GM21390 (cell line): ENCODE results near the gene KCNMA1.
"Not testable (repeated sequence)": the region's sequence is repeated elsewhere in the genome, so short reads cannot be mapped to it uniquely, and the experiment has no call there.

Experiments
- ATAC-seq: cut with Tn5 transposase; IDR thresholded peaks from one replicate; pipeline ENCODE4 v1.9.1; 2021; ENCODE audit not compliant: unreplicated experiment

KCNMA1 gene

DNA sequence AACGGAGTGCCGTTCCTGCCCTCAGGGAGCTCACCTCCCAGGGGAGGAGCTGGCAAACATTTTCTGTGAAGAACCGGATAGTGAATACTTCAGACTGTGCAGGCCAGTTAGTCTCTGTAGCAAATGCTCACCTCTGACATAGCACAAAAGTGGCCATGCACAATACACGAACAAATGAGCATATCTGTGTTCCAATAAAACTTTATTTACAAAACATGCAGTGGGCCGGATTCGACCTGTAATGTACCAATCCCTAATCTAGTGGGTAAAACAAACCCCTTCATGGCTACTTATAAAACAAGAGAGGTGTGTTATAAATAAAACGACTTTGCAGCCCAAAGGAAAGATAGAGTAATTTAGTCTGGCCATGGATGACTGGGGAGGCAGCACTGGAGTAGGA, 48.7 kb downstream of the KCNMA1 start:
- ATAC-seq: no peak

DNA sequence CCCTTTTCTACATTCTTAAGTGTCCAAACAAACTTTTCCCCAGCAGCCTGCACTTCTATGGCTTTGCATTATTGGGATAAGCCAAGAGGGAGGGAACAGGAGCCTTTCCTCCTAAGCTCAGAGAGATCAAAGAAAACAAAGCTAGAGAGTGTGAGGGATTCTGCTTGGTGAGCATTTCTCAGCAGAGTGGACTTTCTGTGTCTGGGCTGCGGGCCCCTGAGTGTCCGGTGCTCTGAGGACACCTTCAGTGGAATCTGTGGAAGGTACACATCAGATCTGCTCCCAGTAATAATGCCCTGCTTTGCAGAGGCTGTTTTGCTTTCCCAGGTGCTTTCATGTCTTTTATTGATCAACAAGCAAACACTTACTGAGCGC, 50.2 kb downstream of the KCNMA1 start:
- ATAC-seq: no peak

DNA sequence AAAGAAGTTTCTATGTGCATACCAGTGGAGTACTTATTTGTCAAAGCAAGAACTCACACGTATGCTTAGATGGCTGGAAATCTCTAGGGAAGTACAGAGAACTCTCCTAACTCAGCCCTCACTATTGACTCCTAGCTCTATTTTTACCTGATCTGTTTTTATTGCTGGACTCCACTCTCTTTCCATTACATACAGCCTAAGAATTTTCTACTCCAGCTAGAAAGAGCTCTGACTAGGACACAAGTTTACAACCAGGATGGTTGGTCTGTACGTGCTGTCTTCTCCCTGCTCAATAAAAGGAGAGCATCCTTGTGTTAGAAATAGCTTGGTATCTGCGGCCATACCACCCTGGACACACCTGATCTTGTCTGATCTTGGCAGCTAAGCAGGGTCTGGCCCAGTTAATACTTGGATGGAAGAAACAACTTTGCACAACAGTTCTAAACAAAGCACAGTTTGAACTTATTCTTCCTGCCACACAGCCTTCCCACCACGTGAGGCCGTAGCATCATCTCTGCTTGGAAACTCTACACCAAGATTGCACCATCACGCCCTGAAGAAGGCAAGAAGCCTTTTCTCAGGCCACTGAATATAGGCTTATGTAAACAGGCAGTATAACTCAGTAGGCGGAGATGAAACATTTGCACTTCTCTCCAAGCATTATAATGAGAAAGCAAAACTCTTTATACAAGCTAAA, 50.7 kb downstream of the KCNMA1 start:
- ATAC-seq: no peak

DNA sequence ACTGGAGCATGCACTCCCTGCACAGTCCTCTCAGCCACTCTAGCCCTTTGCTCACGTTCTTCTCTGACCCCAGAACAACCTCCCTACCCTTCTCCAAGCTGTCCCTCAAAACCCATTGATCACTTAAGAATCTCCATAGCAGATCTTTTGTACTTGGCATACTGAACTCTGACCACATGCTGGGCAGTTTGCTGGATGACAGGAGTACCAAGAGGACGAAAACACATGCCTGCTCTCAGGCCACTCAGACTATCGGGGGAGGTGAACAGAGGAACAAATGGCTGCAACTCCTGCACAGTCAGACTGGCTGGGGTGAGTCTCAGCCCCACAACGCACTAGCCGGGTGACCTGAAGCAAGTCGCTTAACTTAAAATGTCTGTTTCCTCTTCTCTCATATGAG, 52.7 kb downstream of the KCNMA1 start:
- no peak for ATAC-seq

DNA sequence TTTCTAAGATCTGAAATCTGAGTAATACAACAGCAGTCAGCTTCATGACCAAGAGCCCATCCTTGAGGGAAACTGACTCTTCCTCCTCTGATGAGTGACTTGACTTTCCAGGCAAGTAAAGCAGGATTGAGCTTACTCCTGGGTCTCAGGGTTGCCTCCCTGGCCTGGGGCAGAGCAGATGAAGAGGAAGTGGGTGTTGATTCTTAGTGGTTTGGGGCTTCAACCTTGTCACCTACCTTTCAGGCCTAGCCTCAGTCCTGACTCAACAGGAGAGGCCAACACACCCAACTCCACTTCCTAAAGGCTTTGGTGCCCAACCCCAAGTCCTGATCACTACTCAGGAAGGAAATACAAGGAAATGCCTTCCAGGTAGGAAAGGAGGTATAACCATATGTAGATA, 54.1 kb downstream of the KCNMA1 start:
- ATAC-seq: no peak

DNA sequence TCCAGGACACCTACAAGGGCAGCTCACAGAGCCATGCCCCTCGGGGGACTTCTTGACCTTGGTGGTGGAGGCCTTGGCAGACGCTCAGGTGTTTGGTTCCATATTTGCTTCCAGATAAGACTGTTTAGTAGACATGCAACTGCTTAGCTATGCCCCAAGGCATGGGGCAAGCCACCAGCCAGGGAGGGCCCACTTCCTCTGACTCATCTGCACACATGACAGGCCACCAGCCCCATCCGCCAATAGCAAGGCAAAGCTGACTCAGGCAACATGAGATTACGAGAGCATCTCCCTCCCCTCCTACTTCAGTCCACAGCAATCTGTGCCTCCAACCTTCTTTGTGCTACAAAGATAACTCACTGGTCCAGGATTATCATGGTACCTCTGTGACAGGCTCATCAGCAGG, 54.9 kb downstream of the KCNMA1 start:
- no peak for ATAC-seq

DNA sequence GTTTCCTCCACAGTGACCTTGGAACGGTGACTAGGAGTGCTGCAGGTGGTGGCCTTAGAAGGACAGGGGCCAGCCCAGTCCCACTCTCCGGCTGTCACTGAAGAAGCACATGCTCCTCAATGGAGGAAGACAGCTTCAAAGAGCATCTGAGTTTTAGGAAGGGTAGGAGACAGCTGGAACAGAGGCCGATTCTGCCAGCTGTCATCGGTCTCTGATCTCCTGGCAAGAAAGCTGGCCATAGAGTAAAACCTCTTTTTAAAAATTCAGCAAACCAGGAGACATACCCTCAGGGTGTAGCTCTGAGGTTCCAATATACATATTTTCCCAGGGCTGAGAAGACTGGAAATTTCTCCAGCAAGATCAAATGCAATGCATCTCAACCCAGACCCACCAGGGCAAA, 55.9 kb downstream of the KCNMA1 start:
- no peak for ATAC-seq

DNA sequence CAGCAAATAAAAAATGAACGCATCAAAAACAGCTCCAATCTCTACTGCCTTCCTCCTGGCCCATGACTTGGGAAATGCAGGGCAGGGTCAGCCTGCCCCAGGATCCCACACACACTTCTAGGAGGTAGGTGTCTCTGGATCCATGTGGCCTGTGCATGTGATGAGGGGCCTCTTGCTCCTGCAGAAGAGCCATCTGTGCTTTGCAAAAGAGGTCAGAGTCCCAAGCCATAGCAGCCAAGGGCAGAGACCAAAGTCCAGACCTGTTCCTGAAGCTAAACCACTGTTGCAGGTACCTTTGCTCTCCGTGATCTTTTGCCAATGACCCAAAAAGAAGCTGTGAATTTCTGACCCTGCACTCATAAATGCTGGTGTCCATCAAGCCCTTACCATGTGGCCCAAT, 57.1 kb downstream of the KCNMA1 start:
- ATAC-seq: no peak

DNA sequence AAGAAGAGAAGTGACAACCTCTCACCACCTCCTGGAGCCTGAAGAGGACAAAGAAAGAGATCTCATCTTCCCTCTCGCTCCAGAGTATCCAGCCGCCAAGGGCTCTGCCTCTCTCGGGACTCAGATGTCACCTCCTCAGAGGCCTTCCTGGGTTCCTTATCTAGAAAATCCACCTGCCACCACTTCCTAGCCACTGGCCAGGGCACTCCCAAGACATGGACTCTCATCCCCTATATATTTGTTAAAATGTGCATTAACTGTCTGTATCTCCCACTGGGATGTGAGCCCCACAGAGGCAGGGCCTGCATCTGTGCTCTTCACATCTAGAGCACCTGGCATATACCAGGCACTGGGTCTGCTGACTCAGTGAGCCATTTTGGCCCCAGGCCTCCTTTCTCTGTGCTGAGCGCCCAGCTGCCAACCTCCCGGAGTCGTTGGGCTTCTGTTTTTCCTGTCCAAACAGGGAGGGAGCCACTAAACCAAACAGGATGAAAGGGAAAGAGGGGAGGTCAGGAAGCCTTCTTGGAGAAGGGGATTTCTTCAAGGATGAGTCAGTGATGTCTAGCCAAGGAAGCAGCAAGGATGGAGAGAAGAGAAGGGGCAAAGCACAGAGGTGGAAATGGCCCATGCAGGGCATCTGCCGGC, 58.9 kb downstream of the KCNMA1 start:
- ATAC-seq: no peak

DNA sequence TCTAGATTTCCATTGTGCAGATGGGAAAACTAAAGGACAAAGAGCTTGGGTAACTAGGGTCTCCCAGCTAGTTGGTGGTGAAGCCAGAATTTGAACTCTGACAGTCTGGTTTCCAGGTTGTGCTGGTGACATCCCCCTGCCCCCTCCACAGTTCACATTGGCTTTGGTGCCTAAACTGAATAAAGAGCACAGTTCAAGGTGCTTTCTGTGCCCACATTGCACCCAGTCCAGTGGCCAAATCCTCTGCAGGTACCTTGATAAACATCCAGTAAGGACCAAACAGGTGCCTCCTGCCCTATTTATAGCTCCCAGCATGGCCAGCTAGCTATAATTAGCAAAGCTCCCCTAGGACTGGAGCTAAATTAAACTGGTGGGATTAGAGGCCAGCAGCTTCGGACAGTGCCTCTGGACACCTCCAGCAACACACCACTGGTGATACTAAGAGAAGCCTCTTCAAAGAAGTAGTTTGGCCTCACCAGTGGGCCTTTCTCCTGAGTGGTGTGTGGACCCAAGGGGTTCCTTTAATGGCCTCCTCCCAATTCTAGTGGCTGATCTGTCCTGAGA, 59.9 kb downstream of the KCNMA1 start:
- no peak for ATAC-seq

DNA sequence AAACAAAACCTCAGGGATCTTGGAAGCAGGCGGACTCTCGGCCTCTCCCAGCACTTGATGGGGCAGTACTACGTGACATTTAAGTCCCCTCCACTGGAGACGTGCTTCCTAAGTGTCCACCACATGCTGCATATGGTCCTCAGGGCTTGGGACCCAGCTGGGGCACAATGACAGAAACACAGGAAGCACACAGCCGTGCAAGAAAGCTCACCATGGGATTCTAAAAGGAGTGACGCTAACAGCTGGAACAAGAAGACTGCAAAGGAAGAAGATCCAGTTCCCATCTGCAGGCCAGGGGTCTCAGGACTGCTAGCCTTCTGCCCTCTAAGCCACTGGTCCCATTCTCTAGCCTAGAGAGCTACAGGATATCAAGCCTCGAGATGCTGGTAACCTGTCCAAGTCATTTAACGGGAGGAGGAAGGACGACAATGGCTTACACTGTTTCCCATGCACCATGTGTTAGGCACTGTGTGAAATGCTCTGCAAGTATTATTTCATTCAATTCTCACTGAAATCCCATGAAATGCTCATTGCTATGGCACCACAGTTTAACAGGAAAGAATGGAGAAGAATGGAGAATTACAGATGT, 61.1 kb downstream of the KCNMA1 start:
- no peak for ATAC-seq

DNA sequence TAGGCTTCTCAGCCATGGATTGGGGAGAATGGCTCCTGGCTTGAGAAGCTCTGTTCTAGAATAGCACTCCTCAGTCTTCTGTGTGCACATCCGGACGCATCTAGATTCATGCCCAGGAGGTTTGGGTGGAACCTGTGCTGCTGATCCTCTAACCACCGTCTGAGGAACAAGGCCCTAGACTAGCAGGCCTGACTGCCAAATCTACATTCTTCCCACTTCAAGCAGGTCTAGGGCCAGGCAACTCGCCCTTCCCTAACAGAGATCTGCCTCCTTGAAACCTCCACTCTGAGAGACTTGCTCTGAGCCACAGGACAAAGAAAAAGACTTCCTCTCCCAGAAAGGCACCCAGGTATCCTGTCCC, 61.6 kb downstream of the KCNMA1 start:
- ATAC-seq: no peak

DNA sequence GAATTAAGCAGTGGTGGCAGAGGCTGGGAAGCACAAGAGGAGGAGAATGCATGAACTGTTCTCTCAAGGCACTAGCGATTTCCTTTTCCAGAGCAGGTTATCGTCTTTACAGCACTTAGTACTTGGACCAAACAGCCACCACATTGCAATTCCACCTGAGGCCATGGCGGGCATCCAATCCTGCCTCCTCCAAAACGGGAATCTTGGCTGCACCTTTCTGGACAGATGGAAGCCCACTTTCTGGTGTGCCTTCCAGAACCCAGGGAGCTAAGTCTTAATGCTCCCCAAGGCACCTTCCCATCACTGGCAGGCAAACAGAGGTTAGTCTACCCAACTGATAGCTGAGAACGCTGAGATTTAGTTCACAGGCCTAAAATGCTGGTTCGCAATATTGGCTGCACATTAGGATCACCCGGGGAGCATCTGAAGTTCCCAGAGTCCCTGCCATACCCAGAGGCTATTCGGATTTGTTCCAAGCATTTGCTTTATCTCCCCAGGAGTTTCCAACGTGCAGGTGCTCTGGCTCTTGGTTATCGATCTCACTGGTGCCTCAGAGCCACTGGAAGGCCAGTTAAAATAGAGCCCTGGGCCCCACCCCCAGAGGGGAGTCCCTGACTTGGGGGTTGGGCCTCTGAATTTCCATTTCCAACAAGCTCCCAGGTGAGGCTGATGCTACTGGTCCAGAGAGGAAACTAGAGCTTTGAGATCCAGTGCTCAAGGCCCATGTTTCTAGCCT, 62.2 kb downstream of the KCNMA1 start:
- no peak for ATAC-seq

DNA sequence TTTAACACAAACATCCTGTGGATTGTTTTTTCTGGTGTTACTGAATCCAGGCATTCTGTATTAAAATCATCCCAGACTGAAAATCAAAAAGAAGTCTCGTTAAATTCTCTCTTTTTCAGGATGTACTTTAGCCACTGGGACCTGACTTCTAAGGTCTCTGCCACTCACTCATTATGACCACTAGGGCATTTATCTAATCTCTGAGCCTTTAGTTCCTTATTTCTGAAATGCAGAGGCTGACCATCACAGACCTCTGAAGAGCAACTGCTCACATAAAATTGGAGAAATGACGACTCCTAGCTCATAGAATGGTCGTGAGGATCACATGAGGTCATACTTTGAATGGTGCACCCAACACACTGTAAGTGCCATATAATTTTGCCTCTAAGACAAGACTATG, 63.2 kb downstream of the KCNMA1 start:
- ATAC-seq: no peak

DNA sequence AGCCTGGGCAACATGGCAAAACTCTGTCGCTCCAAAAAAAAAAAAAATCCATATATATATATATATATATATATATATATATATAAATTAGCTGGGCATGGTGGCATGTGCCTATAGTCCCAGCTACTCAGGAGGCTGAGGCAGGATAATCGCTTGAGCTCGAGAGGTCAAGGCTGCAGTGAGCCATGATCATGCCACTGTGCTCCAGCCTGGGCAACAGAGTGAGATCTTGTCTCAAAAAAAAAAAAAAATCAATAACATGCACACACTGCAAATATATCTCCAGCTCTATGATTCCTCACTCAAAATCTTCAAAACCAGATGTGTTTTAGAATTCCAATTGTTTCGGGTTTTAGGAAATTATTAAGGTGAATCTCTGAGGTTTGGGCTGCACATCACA, 65.1 kb downstream of the KCNMA1 start:
- ATAC-seq: not testable (repeated sequence)

DNA sequence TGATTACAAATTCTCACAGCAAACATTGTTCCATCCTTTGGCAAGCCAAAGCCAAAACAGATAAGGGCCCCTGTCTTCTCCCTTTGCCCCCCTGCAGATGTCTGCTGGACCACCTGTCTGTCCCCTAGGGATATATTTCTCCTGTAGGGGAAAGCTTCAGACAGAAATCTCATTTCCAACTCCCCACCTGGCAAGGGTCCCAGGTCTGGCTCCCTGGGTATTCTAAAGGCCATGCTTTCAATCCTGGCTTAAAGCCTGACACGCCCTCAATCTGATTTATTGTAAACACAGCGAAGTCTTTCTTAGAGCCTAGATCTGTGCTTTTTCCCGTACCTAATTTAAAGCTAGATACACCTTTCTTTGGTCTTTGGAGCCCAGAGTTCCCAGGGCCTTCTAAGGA, 66.1 kb downstream of the KCNMA1 start:
- ATAC-seq: no peak

DNA sequence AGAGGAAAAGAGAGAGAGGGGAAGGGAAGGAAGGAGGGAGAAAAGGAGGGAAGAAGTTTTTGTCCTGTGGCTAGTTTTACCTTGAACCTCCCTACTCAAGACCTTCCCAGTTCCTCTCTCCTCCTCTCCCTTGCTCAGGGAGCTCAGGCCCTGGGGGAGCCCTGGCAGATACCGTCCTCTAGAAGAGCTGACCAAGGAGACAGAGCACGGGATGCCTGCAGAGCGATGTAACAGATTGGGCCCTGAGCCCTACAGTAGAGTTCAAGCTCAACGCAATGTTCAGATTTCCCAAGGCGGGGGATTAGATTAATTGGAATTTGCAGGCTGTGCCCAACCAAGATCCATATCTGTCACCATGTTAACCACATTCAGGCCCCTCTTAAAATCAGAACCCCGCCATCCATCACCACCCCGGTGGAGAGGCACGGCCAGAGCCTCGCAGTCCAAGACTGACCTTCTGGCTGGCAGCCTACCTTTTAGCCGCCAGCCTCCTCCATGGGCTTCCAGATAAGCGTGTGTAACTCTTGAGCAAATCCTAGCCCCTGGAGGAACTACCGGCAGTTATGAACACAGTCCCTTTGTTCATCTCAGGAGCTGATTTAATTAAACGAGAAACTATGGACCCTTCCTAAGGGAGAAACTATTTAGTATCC, 70.6 kb downstream of the KCNMA1 start:
- ATAC-seq: no peak

DNA sequence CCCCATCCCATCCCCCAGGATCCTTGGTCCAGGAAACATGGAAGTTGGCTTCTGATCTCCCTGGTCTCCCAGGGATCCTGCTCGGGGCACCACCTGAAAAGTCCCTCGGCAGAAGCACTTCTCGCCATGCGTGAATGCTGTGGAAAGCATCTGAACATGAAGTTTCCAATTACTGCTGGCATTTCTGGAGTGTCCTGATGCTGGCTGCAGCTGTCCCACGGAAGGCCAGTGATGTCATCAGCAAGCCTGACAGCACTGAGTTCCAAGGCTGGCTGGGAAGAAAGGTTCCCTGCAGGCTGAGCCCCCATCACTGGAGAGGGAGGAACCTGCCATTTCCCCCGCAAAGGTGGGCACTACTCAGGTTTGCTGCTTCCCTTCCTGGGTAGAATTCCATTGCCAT, 71.4 kb downstream of the KCNMA1 start:
- no peak for ATAC-seq

DNA sequence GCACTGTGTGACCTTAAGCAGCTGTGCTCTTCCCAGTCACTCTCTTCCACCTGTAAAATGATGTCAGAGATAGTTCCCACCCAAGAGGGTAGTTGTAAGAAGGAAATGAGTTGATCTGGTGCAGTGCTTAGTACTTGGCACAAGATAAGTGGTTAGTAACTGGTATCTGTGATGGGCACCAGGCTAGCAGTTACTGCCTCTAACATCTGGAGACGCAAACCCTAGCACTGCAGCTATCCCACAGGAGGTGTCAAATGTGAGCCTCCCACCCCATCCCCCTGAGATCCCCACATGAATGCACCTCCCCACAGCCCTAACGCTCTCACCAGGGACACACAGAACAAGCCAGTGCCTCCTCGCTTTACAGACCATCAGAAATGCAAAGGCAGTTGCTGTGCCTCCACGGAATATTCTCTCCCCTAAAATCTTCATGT, 72.0 kb downstream of the KCNMA1 start:
- ATAC-seq: no peak

DNA sequence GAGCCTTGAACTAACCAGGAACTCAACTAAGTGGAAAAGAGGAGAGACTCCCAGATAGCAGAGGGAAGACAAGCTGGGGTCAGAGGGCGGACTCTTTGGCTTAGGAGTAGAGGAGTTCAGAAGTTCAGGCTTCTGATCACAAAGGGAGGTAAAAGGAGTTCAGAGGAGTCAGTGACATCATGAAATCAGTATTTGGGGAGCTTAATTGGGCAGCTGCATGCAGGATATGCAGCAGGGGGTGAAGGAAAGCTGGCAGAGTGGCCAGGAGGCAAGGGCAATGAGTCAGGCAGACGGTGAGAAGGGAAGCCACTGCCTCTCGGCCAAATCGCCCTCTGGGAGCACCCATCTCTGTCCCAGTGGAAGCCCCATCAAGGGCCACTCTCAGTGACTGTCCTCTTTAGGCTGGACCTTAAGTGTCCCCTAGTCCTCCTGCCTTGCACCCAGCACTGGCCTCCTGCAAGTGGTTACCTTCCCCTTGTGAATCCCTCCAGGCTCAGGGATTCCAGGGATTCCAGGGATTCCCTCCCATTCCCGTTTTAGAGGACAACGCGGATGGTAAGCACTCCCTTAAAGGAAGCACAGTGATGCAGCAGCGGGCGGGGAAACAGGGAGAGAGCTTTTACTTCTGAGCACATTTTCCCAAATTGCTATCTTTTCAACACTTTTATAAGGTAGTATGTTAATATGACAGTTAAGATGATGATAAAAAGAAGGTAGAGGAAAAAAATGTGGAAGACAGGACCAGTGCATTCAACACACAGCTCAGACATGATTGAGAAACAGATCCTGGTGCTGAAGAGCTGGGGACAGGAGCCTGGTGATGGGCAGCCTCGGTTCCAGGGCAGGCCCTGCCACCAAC, 72.6 kb downstream of the KCNMA1 start:
- no peak for ATAC-seq
